ENCODE data around the gene RAMAC.
A peak's percentile ranks its signal among the peaks of the same experiment; 100 is the strongest.

- TF ChIP-seq REST (IDR thresholded peaks at IDR 0.05) (no peak), CTCF (IDR thresholded peaks at IDR 0.05) (peak; percentile 88), PBX3 (IDR thresholded peaks at IDR 0.05) (no peak), ZSCAN20 (CRISPR knock-in tag; IDR thresholded peaks at IDR 0.05) (no peak), SREBF2 (IDR thresholded peaks at IDR 0.05) (no peak)
Observed at GRCh38 chr15:82999905-83000671, 14.1 kb downstream of the RAMAC start.

Data from A549 (cell line).